OCI-LY3 (cell line): ENCODE measurements around the gene C16orf86.

Experiments
- EZH2phosphoT487 ChIP-seq: fragments of 200-600 bp; shearing (Covaris generic); IDR thresholded peaks from 2 replicates; pipeline ENCODE4 v1.6.1; 2018; ENCODE audit warnings: antibody characterized with exemption, mixed run types, low read depth
- TF ChIP-seq, protein P1 (sequence below): fragments of 200-600, 300-600 bp; sonication (generic); IDR thresholded peaks from 2 replicates; pipeline ENCODE4 v1.5.1; 2014; ENCODE audit warnings: antibody characterized with exemption, low read length, low read depth

GRCh38 chr16:67659675-67660563 lies 6.7 kb upstream of the C16orf86 start, which contains the start of gene ACD:
- TF ChIP-seq, protein P1, sequence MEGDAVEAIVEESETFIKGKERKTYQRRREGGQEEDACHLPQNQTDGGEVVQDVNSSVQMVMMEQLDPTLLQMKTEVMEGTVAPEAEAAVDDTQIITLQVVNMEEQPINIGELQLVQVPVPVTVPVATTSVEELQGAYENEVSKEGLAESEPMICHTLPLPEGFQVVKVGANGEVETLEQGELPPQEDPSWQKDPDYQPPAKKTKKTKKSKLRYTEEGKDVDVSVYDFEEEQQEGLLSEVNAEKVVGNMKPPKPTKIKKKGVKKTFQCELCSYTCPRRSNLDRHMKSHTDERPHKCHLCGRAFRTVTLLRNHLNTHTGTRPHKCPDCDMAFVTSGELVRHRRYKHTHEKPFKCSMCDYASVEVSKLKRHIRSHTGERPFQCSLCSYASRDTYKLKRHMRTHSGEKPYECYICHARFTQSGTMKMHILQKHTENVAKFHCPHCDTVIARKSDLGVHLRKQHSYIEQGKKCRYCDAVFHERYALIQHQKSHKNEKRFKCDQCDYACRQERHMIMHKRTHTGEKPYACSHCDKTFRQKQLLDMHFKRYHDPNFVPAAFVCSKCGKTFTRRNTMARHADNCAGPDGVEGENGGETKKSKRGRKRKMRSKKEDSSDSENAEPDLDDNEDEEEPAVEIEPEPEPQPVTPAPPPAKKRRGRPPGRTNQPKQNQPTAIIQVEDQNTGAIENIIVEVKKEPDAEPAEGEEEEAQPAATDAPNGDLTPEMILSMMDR, result no peak
- TF ChIP-seq EZH2phosphoT487, result no peak
